ENCODE data around the gene WNT5B. TPM values are rescaled to one million over a fixed set of nuclear protein-coding genes. Genes with fewer than 3 reads are reported as not detected.

Gene WNT5B
- total RNA-seq, 5 donors from 2014 or later (not counting 1 experiment from before 2014, with no cell fraction given), result 0.20 TPM; not detected in 4

DNA sequence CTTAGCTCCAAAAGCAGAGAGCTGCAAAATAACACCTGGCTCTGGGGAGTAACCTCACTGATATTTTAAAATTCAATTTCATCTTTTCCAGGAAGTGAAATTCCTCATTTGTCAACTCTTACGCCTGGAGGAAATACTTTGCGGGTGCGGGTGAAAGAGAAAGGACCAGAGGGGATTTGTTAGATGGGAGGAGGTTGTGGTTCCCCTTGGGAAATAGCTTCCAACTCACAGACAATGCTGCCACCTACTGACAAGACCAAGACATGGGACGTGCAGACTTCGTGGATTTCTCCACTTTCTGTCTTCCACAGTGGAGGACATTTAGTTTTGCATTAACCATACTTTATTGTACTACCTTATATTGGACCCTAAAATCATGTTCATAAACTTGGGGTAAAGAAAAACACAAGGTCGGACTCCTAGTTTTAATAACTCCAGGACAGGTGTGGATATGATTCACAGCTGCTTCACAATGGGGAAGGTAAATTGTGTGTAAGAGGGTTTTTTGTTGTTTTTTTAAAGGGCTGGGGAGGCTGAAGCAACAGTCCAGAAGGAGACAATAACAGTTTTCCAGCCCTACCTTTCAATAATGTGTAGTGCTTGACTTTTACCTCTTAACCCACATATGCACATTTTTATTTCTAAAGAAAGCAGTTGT, 45.5 kb upstream of the WNT5B start:
- H3K4me1 ChIP-seq (ENCODE audit: control insufficient read depth in 1 of 2, extremely low read depth in 1 of 2, insufficient read depth in 2 of 2, low read length in 2 of 2), result peaks cover 0 to 9% of the 10 kb centered on the region in 2 experiments
- H3K4me3 ChIP-seq (ENCODE audit: control insufficient read depth in 1 of 2, extremely low read depth in 1 of 2, low read length in 1 of 2), result no peak overlapping the region
- ChIA-PET CTCF (interaction anchor here (0.5 to 3.4 kb wide), 29 partner anchors 9 to 1923 kb away, joined by 3 to 195 read pairs (median 4); no protein-coding TSS in a partner anchor), POLR2A (interaction anchor here (0.5 to 1.4 kb wide), 7 partner anchors 20 to 1083 kb away, joined by 3 to 14 read pairs (median 3); no protein-coding TSS in a partner anchor)
- Mint-ChIP-seq H3K36me3 (peaks cover 18% of the 10 kb centered on the region), H3K27ac (peak overlapping the region in 1 of 2 donors; percentile 48), H3K4me3 (peak overlapping the region in 1 of 3 donors; percentile 7), H3K9me3 (no peaks in the 10 kb centered on the region), H3K27me3 (no peaks in the 10 kb centered on the region), H3K4me1 (peaks cover 25 to 26% (median 26%) of the 10 kb centered on the region in 3 donors)
- no peaks in the 10 kb centered on the region for H3K27me3 ChIP-seq (replicated peaks in 1 of 2; ENCODE audit: control insufficient read depth in 2 of 2, extremely low read depth in 1 of 2, insufficient read depth in 2 of 2, low read length in 1 of 2)
- WGBS (ENCODE audit: insufficient coverage), result no CpG with 5 or more reads among the region's 6 CpGs
- no peaks in the 10 kb centered on the region for H3K9me3 ChIP-seq
- peak in 32 of 35 experiments; percentile 24 to 87 (median 53) for DNase-seq
- ATAC-seq (replicated peaks in 1 of 4), result peak; percentile 68 to 79 (median 74)
- H3K36me3 ChIP-seq (ENCODE audit: control insufficient read depth in 2 of 2, extremely low read depth in 1 of 2, insufficient read depth in 1 of 2, low read length in 1 of 2), result peaks cover 0 to 8% of the 10 kb centered on the region in 2 donors
- no peak overlapping the region for H3K27ac ChIP-seq (ENCODE audit: low read length)

- Mint-ChIP-seq H3K27ac (peak overlapping the region in 1 of 2 donors; percentile 55), H3K9me3 (no peaks in the 10 kb centered on the region), H3K27me3 (no peaks in the 10 kb centered on the region), H3K4me3 (no peak overlapping the region), H3K36me3 (peaks cover 22% of the 10 kb centered on the region), H3K4me1 (peaks cover 32 to 34% (median 32%) of the 10 kb centered on the region in 3 donors)
- no peaks in the 10 kb centered on the region for H3K27me3 ChIP-seq (replicated peaks in 1 of 2; ENCODE audit: control insufficient read depth in 2 of 2, extremely low read depth in 1 of 2, insufficient read depth in 2 of 2, low read length in 1 of 2)
- H3K9me3 ChIP-seq, result no peaks in the 10 kb centered on the region
- ChIA-PET CTCF (interaction anchor here (0.5 to 3.4 kb wide), 12 partner anchors 8 to 1922 kb away, joined by 3 to 195 read pairs (median 4); no protein-coding TSS in a partner anchor), POLR2A (interaction anchor here in 1 of 2 donors (1.4 kb wide), 1 partner anchor 19 kb away, joined by 3 read pairs; no protein-coding TSS in a partner anchor)
- peaks cover 0 to 8% of the 10 kb centered on the region in 2 donors for H3K36me3 ChIP-seq (ENCODE audit: control insufficient read depth in 2 of 2, extremely low read depth in 1 of 2, insufficient read depth in 1 of 2, low read length in 1 of 2)
- ATAC-seq (replicated peaks in 1 of 4) (no peak), DNase-seq (no peak)
- H3K4me1 ChIP-seq (ENCODE audit: control insufficient read depth in 1 of 2, extremely low read depth in 1 of 2, insufficient read depth in 2 of 2, low read length in 2 of 2), result peaks cover 0 to 12% of the 10 kb centered on the region in 2 experiments
- H3K27ac ChIP-seq (ENCODE audit: low read length), result no peak overlapping the region
- H3K4me3 ChIP-seq (ENCODE audit: control insufficient read depth in 1 of 2, extremely low read depth in 1 of 2, low read length in 1 of 2), result no peak overlapping the region
- 96% methylated on average over 4 of the region's 4 CpGs for WGBS (ENCODE audit: insufficient coverage)
These were observed 44.7 kb upstream of the WNT5B start for GRCh38 chr12:1584326-1584725.

DNA sequence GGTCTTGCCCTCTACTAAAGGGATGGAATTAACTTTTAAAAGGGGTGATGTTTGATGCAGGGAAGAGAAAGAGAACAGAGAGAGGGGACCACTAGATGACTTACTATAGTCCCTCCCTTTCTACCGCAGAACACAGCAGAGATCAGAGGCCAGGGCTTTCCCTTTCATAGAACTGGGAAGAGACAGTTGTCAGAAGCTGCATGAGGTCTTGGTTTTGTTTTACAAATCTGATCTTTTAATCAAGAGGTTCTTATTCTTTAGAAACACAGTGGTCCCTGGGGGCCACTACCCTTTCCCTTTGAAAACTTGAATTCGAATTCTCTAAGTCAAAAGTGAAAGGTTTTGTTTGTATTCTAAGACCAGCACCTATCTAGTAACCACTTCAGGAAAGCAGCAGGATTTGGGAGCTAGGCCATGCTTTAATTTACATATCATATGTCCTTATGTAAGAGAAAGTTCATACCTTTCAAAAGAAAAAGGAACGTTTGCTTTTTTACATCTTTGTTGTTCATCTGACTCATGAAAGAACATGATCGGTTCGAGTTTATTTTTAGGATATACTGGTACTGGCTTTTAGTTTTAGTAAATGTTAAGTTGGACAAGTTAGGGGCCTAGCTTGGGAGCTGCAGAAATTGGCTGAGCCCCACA, 41.0 kb upstream of the WNT5B start:
- peaks cover 60 to 66% (median 66%) of the 10 kb centered on the region in 3 donors for H3K4me1 Mint-ChIP-seq
- peaks cover 23% of the 10 kb centered on the region for H3K36me3 Mint-ChIP-seq
- peak in 3 of 35 experiments; percentile 21 to 50 (median 25) for DNase-seq
- no peaks in the 10 kb centered on the region for H3K9me3 Mint-ChIP-seq
- H3K27ac Mint-ChIP-seq, result peak overlapping the region; percentile 78 to 87
- POLR2A ChIA-PET, result interaction anchor here (0.6 to 1.1 kb wide), 2 partner anchors 14 kb away, joined by 3 to 4 read pairs; no protein-coding TSS in a partner anchor
- H3K36me3 ChIP-seq (ENCODE audit: control insufficient read depth in 2 of 2, extremely low read depth in 1 of 2, insufficient read depth in 1 of 2, low read length in 1 of 2), result peaks cover 0 to 8% of the 10 kb centered on the region in 2 donors
- no peak overlapping the region for H3K4me3 ChIP-seq (ENCODE audit: control insufficient read depth in 1 of 2, extremely low read depth in 1 of 2, low read length in 1 of 2)
- no peaks in the 10 kb centered on the region for H3K27me3 Mint-ChIP-seq
- H3K27ac ChIP-seq (ENCODE audit: low read length), result no peak overlapping the region
- ATAC-seq (replicated peaks in 1 of 4), result peak in 1 of 4 experiments; percentile 73
- CTCF ChIA-PET, result interaction anchor here (0.5 to 5.3 kb wide), 11 partner anchors 11 to 1288 kb away, joined by 3 to 55 read pairs (median 5); no protein-coding TSS in a partner anchor
- H3K4me3 Mint-ChIP-seq, result peak overlapping the region; percentile 37 to 85 (median 43)
- no peaks in the 10 kb centered on the region for H3K9me3 ChIP-seq
- 40% methylated on average over 2 of the region's 5 CpGs for WGBS (ENCODE audit: insufficient coverage)
- no peaks in the 10 kb centered on the region for H3K27me3 ChIP-seq (replicated peaks in 1 of 2; ENCODE audit: control insufficient read depth in 2 of 2, extremely low read depth in 1 of 2, insufficient read depth in 2 of 2, low read length in 1 of 2)
- H3K4me1 ChIP-seq (ENCODE audit: control insufficient read depth in 1 of 2, extremely low read depth in 1 of 2, insufficient read depth in 2 of 2, low read length in 2 of 2), result peaks cover 20 to 27% of the 10 kb centered on the region in 2 experiments

DNA sequence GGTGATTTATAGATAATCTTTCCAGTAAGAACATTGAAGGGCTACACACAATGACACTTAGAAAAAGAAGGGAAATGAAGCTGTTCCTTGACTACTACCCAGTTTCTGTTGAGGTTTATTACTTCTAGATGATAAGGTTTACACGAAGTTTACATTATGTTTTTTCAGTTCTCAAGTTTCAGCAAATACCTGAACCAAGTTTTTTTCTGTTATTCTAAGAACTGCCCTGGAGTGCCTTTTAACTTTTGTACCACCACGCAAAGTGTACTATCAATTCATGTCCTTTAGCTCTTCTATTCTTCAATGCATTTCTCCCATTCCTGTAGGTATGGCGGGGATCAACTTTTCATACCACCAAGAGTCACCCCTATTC, 40.5 kb upstream of the WNT5B start:
- ATAC-seq (replicated peaks in 1 of 4) (no peak), DNase-seq (no peak)
- Mint-ChIP-seq H3K4me3 (peak overlapping the region in 2 of 3 donors; percentile 37 to 85), H3K9me3 (no peaks in the 10 kb centered on the region), H3K4me1 (peaks cover 55 to 62% (median 61%) of the 10 kb centered on the region in 3 donors), H3K27ac (peak overlapping the region; percentile 78 to 87), H3K27me3 (no peaks in the 10 kb centered on the region), H3K36me3 (peaks cover 22% of the 10 kb centered on the region)
- Histone ChIP-seq H3K4me3 (ENCODE audit: control insufficient read depth in 1 of 2, extremely low read depth in 1 of 2, low read length in 1 of 2) (no peak overlapping the region), H3K4me1 (ENCODE audit: control insufficient read depth in 1 of 2, extremely low read depth in 1 of 2, insufficient read depth in 2 of 2, low read length in 2 of 2) (peaks cover 26 to 27% of the 10 kb centered on the region in 2 experiments), H3K27me3 (replicated peaks in 1 of 2; ENCODE audit: control insufficient read depth in 2 of 2, extremely low read depth in 1 of 2, insufficient read depth in 2 of 2, low read length in 1 of 2) (no peaks in the 10 kb centered on the region), H3K9me3 (no peaks in the 10 kb centered on the region), H3K27ac (ENCODE audit: low read length) (no peak overlapping the region), H3K36me3 (ENCODE audit: control insufficient read depth in 2 of 2, extremely low read depth in 1 of 2, insufficient read depth in 1 of 2, low read length in 1 of 2) (peaks cover 0 to 8% of the 10 kb centered on the region in 2 donors)
- ChIA-PET POLR2A (interaction anchor here in 1 of 2 donors (0.6 kb wide), 1 partner anchor 13 kb away, joined by 4 read pairs; no protein-coding TSS in a partner anchor), CTCF (interaction anchor here (0.5 to 5.3 kb wide), 9 partner anchors 10 to 1287 kb away, joined by 3 to 55 read pairs (median 5); no protein-coding TSS in a partner anchor)
- 95% methylated on average over 2 of the region's 3 CpGs for WGBS (ENCODE audit: insufficient coverage)

DNA sequence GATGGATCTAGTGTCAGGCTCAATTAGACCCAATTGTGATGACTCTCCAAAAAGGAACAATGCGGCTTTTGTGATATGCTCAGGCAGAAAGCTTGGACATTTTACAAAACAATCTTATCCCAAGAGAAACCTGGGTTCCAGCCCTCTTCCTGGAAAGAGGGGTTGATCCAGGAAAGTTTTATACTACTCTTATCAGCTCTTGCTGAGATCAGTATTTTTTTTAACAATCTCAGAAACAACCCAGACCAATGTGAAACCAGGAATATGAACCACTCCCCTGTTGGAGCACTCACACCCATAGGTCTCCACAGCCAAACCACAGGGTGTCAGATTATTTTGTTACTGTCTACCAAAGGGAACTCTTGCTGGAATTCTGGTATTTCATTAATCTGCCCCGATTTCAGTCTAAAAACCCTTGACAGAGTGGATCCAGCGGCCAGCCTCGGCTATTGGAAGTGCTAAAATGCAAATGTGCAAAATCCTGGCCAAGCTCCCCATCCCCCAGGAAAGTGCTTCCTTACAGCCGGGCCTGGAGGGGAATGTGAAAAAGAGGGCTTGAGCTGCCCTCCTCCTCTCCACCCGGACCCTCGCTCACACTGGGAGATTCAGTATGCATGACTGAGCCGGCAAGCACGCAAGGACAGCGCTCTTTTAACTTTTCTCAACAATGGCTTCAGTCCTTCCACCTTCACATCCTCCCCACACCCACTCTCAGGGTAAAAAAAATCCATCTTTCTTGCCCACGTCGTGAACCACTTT, 38.6 kb upstream of the WNT5B start:
- H3K27me3 ChIP-seq (replicated peaks in 1 of 2; ENCODE audit: control insufficient read depth in 2 of 2, extremely low read depth in 1 of 2, insufficient read depth in 2 of 2, low read length in 1 of 2), result no peaks in the 10 kb centered on the region
- no peaks in the 10 kb centered on the region for H3K9me3 ChIP-seq
- whole genome bisulfite sequencing (ENCODE audit: insufficient coverage), result 31% methylated on average over 5 of the region's 12 CpGs
- H3K4me3 Mint-ChIP-seq, result peak overlapping the region; percentile 83 to 95 (median 85)
- DNase-seq, result no peak
- no peaks in the 10 kb centered on the region for H3K9me3 Mint-ChIP-seq
- H3K4me1 Mint-ChIP-seq, result peaks cover 59 to 68% (median 64%) of the 10 kb centered on the region in 3 donors
- H3K27ac Mint-ChIP-seq, result peak overlapping the region; percentile 88 to 89
- POLR2A ChIA-PET, result interaction anchor here in 1 of 2 donors (0.7 kb wide), 1 partner anchor 188 kb away, joined by 8 read pairs; no protein-coding TSS in a partner anchor
- CTCF ChIA-PET, result interaction anchor here (0.6 to 5.3 kb wide), 5 partner anchors 22 to 473 kb away, joined by 3 to 55 read pairs (median 4); no protein-coding TSS in a partner anchor
- no peaks in the 10 kb centered on the region for H3K27me3 Mint-ChIP-seq
- H3K27ac ChIP-seq (ENCODE audit: low read length), result no peak overlapping the region
- peaks cover 21% of the 10 kb centered on the region for H3K36me3 Mint-ChIP-seq
- peak overlapping the region in 1 of 2 donors; percentile 20 for H3K4me3 ChIP-seq (ENCODE audit: control insufficient read depth in 1 of 2, extremely low read depth in 1 of 2, low read length in 1 of 2)
- no peak for ATAC-seq (replicated peaks in 1 of 4)
- peaks cover 29 to 34% of the 10 kb centered on the region in 2 experiments for H3K4me1 ChIP-seq (ENCODE audit: control insufficient read depth in 1 of 2, extremely low read depth in 1 of 2, insufficient read depth in 2 of 2, low read length in 2 of 2)
- H3K36me3 ChIP-seq (ENCODE audit: control insufficient read depth in 2 of 2, extremely low read depth in 1 of 2, insufficient read depth in 1 of 2, low read length in 1 of 2), result peaks cover 0 to 4% of the 10 kb centered on the region in 2 donors
